Fibroblast of peridontal ligament (primary cell): Measurements from ENCODE around the gene COL20A1.
"Not testable (repeated sequence)": the region's sequence is repeated elsewhere in the genome, so short reads cannot be mapped to it uniquely, and the experiment has no call there.

Source experiments
- DNase-seq: peaks from one replicate; pipeline ENCODE4 v3.0.0-alpha.2; 2010; ENCODE audit errors: extremely low read depth

The COL20A1 gene

GRCh38 chr20:63292904-63293303 lies at the start of gene COL20A1:
TSS of gene COL20A1 (plus strand) at chr20:63293186. CDS start at chr20:63295108, 1,922 bp downstream.
- no peak for DNase-seq

GRCh38 chr20:63243604-63244247 lies 49.3 kb upstream of the COL20A1 start:
- no peak for DNase-seq

- no peak for DNase-seq
Measured at GRCh38 chr20:63244468-63244867, 48.5 kb upstream of the COL20A1 start.

- no peak for DNase-seq
Measured at GRCh38 chr20:63246490-63247288, 46.3 kb upstream of the COL20A1 start.

- no peak for DNase-seq
Measured at GRCh38 chr20:63247671-63248228, 45.2 kb upstream of the COL20A1 start.

GRCh38 chr20:63248835-63249591 lies 44.0 kb upstream of the COL20A1 start:
- no peak for DNase-seq

- no peak for DNase-seq
Measured at GRCh38 chr20:63249891-63250290, 43.1 kb upstream of the COL20A1 start.

- not testable (repeated sequence) for DNase-seq
Measured at GRCh38 chr20:63251350-63251749, 41.6 kb upstream of the COL20A1 start.

GRCh38 chr20:63252284-63252711 lies 40.7 kb upstream of the COL20A1 start:
- DNase-seq, result no peak

GRCh38 chr20:63253065-63253437 lies 39.9 kb upstream of the COL20A1 start:
- DNase-seq, result no peak

GRCh38 chr20:63253438-63254231 lies 39.4 kb upstream of the COL20A1 start:
- DNase-seq, result no peak

GRCh38 chr20:63254232-63254605 lies 38.8 kb upstream of the COL20A1 start, which contains the start of gene NKAIN4:
TSS of gene NKAIN4 (minus strand) at chr20:63254463. CDS start at chr20:63254450, 13 bp downstream.
- no peak for DNase-seq

GRCh38 chr20:63254606-63255384 lies 38.2 kb upstream of the COL20A1 start:
- DNase-seq, result no peak

- DNase-seq, result no peak
Measured at GRCh38 chr20:63255931-63256704, 36.9 kb upstream of the COL20A1 start.

- DNase-seq, result no peak
Measured at GRCh38 chr20:63256954-63257353, 36.0 kb upstream of the COL20A1 start.

- no peak for DNase-seq
Measured at GRCh38 chr20:63257629-63258028, 35.4 kb upstream of the COL20A1 start.

GRCh38 chr20:63258781-63259180 lies 34.2 kb upstream of the COL20A1 start:
- DNase-seq, result no peak

GRCh38 chr20:63259734-63260460 lies 33.1 kb upstream of the COL20A1 start:
- no peak for DNase-seq

GRCh38 chr20:63260521-63260920 lies 32.5 kb upstream of the COL20A1 start:
- no peak for DNase-seq
